ENCODE measurements around the gene FXYD3.
"Not testable (repeated sequence)": the region's sequence is repeated elsewhere in the genome, so short reads cannot be mapped to it uniquely, and the experiment has no call there.

Gene FXYD3

GRCh38 chr19:35087393-35087792 lies 28.2 kb upstream of the FXYD3 start:
- DNase-seq: no peak

DNA sequence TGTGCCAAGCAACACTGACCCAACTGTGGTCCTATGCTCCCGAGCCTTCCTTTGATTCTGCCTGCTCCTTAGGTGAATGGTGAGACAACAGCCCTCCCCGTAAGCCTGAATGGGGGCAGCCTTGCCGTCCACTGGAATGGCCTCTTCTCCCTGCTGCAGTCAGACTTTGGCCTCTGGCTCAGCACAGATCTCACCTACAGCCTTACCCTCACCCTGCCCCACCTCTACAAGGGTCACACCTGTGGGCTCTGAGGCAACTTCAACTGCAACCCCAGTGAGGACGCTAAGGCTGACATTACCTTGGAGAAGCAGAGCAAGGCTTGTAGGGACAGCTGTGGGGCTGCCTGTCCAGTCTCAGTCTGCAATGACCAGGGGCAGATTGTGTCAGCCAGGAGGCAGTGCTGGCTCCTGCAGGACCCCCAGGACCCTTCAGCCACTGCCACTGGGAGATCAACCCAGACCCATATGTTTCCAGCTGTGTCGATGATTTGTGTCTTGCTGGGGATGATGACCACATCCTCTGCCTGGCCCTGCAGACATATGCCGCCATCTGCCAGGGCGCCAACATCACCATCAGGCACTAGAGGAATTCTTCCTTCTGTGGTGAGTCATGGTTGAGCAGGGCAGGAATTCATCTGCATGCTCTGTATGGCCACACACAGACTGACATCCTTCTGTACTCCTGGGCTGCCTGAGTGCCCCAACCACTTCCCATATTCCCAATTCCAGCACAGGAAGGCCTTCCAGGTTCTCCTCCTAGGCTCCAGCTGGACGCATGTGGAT lies 27.3 kb upstream of the FXYD3 start:
- DNase-seq: no peak

DNA sequence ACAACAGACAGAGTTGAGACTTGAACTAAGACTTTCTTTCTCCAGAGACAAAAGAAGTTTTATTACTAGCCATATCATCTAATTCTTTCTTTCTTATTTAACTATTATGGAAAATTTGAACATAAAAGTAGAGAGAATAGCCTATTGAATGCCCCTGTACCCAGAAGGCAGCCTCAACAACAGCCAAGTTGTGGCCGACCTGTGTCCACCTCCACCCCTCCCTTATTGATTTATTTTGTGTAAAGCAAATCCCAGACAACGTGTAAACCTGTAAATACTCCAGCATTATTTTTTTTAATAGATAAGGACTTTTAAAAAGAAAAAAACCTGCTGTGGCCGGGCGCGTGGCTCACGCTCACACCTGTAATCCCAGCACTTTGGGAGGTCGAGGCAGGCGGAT lies 26.1 kb upstream of the FXYD3 start:
- DNase-seq: no peak

DNA sequence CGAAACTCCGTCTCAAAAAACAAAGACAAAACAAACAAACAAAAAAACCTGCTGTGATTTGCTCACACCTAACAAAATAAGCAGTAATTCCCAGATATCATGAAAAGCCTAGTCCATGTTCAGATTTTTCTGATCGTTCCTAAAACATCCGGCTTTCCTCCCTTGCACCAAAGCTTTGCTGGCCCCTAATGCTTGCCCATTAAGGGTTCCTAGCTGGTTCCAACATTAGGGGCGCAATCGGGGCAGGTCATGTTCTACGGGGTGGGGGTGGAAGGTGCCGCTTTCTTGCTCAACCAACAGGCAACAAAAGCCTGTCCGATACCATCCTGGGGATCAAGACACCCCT lies 25.5 kb upstream of the FXYD3 start:
- no peak for DNase-seq

- DNase-seq: peak; percentile 67
Measured at GRCh38 chr19:35090506-35091214, 25.0 kb upstream of the FXYD3 start.

DNA sequence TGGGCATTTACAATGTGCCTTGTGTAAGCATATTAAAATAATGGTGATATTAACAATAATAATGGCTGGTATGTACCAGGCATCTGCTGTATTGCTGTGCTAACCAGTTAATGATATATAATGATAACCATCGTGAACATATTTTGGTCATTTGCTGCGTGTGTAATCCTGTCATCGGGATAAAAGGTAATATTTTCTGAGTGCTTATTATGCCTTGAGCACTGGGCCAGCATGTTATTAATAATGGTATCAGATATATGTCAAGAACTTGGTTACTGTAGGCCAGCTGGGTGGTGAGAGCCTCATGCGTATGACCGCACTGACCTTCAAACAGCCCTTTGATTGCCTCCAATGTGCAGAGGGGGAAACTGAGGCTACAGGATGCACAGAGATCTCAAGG lies 22.2 kb upstream of the FXYD3 start:
- no peak for DNase-seq

GRCh38 chr19:35093941-35094647 lies 21.5 kb upstream of the FXYD3 start:
- DNase-seq: no peak

- no peak for DNase-seq
Measured at GRCh38 chr19:35094656-35095055, 21.0 kb upstream of the FXYD3 start.

DNA sequence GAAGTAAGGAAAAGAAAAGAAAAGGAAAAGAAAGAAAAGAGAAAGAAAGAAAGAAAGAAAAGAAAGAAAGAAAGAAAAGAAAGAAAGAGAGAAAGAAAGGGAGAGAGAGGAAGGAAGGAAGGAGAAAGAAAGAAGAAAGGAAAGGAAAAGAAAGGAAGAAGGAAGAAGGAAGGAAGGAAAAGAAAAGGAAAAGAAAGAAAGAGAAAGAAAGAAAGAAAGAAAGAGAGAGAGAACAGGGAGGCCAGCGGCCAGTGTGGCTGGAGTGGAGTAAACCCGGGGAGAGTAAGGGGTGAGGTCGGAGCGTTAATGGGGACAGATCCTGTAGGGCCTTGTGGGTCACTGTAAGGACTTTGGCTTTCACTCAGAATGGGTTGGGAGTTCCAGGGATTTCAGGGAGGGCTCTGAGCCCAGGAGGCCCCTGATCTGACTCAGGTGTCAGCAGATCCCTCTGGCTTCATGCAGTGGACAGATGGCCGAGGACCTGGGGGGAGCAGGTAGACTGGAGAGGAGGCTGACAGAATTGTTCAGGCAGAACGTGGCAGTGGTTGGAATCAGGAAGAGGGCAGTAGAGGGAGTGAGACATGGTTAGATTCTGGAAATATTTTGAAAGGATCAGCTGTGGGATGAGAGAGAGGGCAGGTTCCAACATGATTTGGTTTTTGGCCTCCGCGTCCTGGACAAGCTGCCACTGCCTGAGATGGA lies 19.8 kb upstream of the FXYD3 start:
- DNase-seq: no peak

DNA sequence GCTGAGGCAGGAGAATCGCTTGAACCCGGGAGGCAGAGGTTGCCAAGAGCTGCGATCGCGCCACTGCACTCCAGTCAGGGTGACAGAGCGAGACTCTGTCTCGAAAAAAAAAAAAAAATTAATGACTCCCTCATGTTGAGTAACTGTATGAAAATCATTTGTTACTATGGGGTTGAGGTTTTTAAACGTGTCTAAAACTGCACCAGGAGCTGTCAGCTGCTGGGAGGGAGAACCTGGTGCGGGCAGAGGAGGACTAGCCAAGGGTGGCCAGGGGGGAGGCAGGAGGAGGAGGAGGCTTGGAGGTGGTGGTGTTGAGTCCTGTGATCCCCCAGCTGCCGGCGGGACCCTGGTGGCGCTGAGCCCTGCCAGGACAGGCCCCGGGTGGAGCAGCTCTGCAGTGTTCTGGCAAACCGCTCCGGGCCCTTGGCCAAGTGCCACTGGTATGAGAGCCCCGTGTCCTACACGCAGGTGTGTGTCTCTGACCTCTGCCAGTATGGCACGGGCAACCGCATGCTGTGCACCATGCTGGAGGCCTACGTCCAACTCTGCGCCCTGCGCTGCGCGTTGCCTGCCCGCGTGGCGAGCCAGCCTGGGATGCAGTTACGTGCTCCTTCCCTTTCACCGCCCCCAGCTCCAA lies 17.1 kb upstream of the FXYD3 start:
- no peak for DNase-seq

DNA sequence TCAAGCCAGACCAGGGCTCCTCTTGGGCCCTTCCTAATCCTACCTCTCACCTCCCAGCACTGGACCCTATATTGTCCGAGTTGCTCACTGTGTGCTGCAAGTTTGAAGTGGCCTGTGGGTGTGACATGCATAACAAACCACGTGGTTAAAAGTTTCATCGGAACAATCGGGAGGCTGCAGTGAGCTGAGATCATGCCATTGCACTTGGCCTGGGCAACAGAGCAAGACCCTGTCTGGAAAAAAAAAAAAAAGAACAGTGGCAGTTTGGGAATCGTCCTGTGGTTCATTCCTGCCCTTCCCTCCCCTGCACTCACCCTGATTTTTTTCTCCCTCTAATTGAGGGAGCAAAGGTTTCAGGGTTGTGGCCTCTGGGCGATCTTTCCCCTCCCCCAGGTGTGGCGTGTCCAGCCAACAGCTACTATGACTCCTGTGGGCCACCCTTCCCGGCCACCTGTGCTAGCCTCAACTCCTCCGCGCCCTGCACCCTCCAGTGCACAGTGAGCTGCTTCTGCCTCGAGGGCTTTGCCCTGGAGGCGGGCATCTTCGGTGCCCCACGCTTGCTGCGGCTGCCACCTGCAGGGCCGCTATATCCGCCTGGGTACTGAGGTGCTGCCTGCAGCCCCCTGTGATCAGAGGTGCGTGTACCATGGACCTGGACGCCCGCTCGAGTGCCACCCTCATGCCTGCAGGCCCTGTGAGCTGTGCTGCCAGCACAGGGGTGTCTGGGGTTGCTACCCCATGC lies 16.3 kb upstream of the FXYD3 start:
- DNase-seq: no peak

- DNase-seq: no peak
Measured at GRCh38 chr19:35099897-35100275, 15.7 kb upstream of the FXYD3 start.

- no peak for DNase-seq
Measured at GRCh38 chr19:35100588-35101533, 14.8 kb upstream of the FXYD3 start.

DNA sequence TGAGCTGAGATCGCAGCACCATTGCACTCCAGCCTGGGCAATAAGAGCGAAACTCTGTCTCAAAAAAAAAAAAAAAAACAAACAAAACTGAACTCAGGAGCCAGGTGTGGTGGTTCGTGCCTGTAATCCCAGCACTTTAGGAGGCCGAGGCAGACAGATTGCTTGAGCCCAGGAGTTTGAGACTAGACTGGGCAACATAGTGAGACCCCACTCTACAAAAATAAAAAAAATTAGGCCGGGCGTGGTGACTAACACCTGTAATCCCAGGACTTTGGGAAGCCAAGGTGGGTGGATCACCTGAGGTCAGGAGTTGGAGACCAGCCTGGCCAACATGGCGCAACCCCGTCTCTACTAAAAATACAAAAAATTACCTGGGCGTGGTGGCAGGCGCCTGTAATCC lies 13.7 kb upstream of the FXYD3 start:
- not testable (repeated sequence) for DNase-seq

GRCh38 chr19:35103614-35104013 lies 12.0 kb upstream of the FXYD3 start:
- not testable (repeated sequence) for DNase-seq

- DNase-seq: no peak
Measured at GRCh38 chr19:35104361-35104760, 11.3 kb upstream of the FXYD3 start.

GRCh38 chr19:35105047-35105410 lies 10.6 kb upstream of the FXYD3 start:
- DNase-seq: no peak

GRCh38 chr19:35105411-35106290 lies 10.0 kb upstream of the FXYD3 start:
- DNase-seq: no peak

DNA sequence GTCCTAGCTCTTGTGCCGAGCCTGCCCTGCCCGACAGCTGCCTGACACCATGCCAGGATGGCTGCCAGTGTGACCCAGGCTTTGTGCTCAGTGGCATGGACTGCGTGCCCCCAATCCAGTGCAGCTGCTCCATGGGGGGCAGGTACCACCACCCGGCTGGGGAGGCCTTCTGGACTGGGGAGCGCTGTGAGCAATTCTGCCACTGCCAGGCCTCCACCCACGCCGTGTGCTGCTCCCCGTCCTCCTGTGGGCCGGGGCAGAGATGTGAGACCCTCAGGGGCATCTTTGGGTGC lies 9.4 kb upstream of the FXYD3 start:
- DNase-seq: no peak

DNA sequence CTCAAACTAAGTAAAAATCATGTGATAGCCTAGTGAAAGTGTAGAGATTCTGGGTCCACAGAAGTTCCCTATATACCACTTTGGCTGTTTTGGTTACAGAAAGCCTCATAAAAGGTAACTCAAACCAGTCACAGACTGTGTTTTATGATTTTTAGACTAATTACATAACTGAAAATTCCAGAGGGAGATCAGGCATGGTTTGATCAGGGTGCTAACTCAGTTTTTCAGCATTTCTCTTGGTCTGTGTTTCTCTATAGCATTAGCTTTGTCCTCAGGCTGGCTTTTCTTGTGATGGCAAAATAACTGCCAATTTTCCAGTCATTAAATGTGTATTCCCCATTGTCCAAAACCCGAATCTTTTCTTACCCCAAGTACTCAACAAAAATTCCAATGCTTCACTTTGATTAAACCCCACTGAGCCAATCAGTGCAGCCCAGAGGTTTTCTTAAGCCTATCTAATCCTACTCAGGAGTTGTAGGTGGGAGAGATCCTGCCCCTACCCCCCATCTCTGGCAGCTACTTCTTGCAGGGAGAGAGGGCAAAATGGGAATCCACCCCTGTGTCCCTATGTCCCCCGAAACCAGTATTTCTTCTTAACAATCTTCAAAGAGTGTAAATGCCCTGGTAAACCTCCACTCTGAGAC lies 8.6 kb upstream of the FXYD3 start:
- DNase-seq: no peak
